DND-41 (cell line): Measurements from ENCODE around the gene CD14.

Experiments
- EZH2 ChIP-seq: IDR thresholded peaks from 3 replicates; pipeline ENCODE4 v1.6.1; 2012; ENCODE audit warnings: borderline replicate concordance, low read depth, mild to moderate bottlenecking, moderate library complexity, low read length, inconsistent platforms; ENCODE audit not compliant: severe bottlenecking
- TF ChIP-seq, protein P1 (sequence below): IDR thresholded peaks from 2 replicates; pipeline ENCODE4 v1.5.1; 2012; ENCODE audit warnings: borderline replicate concordance, low read length, moderate library complexity, mild to moderate bottlenecking; ENCODE audit not compliant: poor library complexity, severe bottlenecking; ENCODE audit errors: extremely low read depth

DNA sequence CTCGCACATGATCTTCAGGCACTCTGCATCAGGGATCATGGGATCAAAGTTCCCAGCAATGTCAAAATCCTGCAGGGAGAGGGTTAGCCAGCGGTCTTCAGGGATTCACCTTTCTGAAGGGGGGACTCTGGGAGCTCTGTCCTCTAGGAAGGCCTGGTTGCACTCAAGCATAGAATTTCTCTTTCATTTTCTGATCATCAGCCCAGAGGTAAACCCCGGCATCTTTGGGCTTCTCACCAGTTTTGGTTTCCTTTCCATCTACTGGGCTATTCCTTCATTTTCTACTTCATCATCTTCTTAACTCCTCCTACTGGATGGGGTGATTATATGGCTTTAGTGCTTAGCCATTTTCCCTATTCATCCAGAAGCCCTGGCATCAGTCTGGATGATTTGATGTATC, 45.0 kb upstream of the CD14 start:
- TF ChIP-seq, protein P1, sequence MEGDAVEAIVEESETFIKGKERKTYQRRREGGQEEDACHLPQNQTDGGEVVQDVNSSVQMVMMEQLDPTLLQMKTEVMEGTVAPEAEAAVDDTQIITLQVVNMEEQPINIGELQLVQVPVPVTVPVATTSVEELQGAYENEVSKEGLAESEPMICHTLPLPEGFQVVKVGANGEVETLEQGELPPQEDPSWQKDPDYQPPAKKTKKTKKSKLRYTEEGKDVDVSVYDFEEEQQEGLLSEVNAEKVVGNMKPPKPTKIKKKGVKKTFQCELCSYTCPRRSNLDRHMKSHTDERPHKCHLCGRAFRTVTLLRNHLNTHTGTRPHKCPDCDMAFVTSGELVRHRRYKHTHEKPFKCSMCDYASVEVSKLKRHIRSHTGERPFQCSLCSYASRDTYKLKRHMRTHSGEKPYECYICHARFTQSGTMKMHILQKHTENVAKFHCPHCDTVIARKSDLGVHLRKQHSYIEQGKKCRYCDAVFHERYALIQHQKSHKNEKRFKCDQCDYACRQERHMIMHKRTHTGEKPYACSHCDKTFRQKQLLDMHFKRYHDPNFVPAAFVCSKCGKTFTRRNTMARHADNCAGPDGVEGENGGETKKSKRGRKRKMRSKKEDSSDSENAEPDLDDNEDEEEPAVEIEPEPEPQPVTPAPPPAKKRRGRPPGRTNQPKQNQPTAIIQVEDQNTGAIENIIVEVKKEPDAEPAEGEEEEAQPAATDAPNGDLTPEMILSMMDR = no peak
- no peak for TF ChIP-seq EZH2
